ENCODE data around the gene VSIG10. TPM values are rescaled to one million over a fixed set of nuclear protein-coding genes. Genes with fewer than 3 reads are reported as not detected.
"Not testable (repeated sequence)": the region's sequence is repeated elsewhere in the genome, so short reads cannot be mapped to it uniquely, and the experiment has no call there.

The VSIG10 gene
- total RNA-seq, 1 donor from 2014 or later: 51.7 TPM

DNA sequence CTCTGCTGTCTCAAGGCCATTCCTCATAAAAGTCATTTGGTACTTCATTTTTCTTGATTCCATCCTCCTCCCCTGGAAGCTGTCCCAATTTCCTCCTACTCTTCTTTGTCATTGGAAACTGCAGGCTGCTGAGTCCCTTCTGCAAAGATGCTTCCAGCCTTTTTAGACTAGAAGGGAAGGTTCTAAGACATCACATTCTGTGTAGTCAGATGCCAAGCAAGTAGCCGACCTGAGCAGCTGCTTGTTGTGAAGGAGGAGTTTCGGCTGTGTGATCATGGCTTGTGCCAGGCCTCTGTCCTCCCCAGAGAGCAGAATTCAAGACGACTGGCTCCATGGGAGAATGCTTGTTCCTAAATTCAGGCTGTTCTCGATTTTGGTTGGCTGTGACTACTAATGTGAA is 78.6 kb downstream of the VSIG10 start:
- intact Hi-C loops (cut with DNase I): no loop called here
- H3K9me3 ChIP-seq: no peaks in the 10 kb centered on the region
- ATAC-seq (no peak), DNase-seq (no peak)
- no peak overlapping the region for H3K4me3 ChIP-seq
- H3K4me1 ChIP-seq: no peaks in the 10 kb centered on the region
- no peaks in the 10 kb centered on the region for H3K27me3 ChIP-seq (ENCODE audit: low read depth)
- H3K36me3 ChIP-seq: peaks cover 83% of the 10 kb centered on the region
- no peak overlapping the region for H3K27ac ChIP-seq
- no peak for TF ChIP-seq CTCF (IDR thresholded peaks at IDR 0.05)

GRCh38 chr12:118023301-118023860 is 80.4 kb downstream of the VSIG10 start:
- intact Hi-C loops (cut with DNase I): no loop called here
- H3K36me3 ChIP-seq: peaks cover 79% of the 10 kb centered on the region
- no peak overlapping the region for H3K4me3 ChIP-seq
- DNase-seq (no peak), ATAC-seq (no peak)
- no peaks in the 10 kb centered on the region for H3K4me1 ChIP-seq
- no peaks in the 10 kb centered on the region for H3K27me3 ChIP-seq (ENCODE audit: low read depth)
- no peak overlapping the region for H3K27ac ChIP-seq
- TF ChIP-seq CTCF (IDR thresholded peaks at IDR 0.05): no peak
- no peaks in the 10 kb centered on the region for H3K9me3 ChIP-seq

GRCh38 chr12:118022728-118023109 is 81.1 kb downstream of the VSIG10 start:
- Histone ChIP-seq H3K36me3 (peaks cover 72% of the 10 kb centered on the region), H3K27ac (no peak overlapping the region)
- ATAC-seq: no peak

GRCh38 chr12:118022097-118022727 is 81.6 kb downstream of the VSIG10 start:
- not testable (repeated sequence) for H3K4me3 ChIP-seq

More at GRCh38 chr12:118022728-118023109, 81.1 kb downstream of the VSIG10 start:
- DNase-seq: no peak
- H3K4me1 ChIP-seq: peaks cover 6% of the 10 kb centered on the region
- H3K27me3 ChIP-seq (ENCODE audit: low read depth): no peaks in the 10 kb centered on the region
- intact Hi-C loops (cut with DNase I): no loop called here
- H3K4me3 ChIP-seq: no peak overlapping the region
- no peak for TF ChIP-seq CTCF (IDR thresholded peaks at IDR 0.05)
- no peaks in the 10 kb centered on the region for H3K9me3 ChIP-seq

GRCh38 chr12:118020036-118020435 is 83.8 kb downstream of the VSIG10 start:
- no peak overlapping the region for H3K4me3 ChIP-seq
- intact Hi-C loops (cut with DNase I): no loop called here
- TF ChIP-seq CTCF (IDR thresholded peaks at IDR 0.05): no peak
- peaks cover 46% of the 10 kb centered on the region for H3K36me3 ChIP-seq
- ATAC-seq (no peak), DNase-seq (no peak)
- H3K4me1 ChIP-seq: peaks cover 18% of the 10 kb centered on the region
- H3K27me3 ChIP-seq (ENCODE audit: low read depth): no peaks in the 10 kb centered on the region
- H3K9me3 ChIP-seq: no peaks in the 10 kb centered on the region
- no peak overlapping the region for H3K27ac ChIP-seq

More at GRCh38 chr12:118022097-118022727, 81.6 kb downstream of the VSIG10 start:
- ATAC-seq; H3K27me3 ChIP-seq (ENCODE audit: low read depth); intact Hi-C loops (cut with DNase I); DNase-seq; H3K9me3 ChIP-seq; H3K27ac ChIP-seq: not testable (repeated sequence)
- Histone ChIP-seq H3K4me1 (peaks cover 11% of the 10 kb centered on the region), H3K36me3 (peaks cover 68% of the 10 kb centered on the region)

DNA sequence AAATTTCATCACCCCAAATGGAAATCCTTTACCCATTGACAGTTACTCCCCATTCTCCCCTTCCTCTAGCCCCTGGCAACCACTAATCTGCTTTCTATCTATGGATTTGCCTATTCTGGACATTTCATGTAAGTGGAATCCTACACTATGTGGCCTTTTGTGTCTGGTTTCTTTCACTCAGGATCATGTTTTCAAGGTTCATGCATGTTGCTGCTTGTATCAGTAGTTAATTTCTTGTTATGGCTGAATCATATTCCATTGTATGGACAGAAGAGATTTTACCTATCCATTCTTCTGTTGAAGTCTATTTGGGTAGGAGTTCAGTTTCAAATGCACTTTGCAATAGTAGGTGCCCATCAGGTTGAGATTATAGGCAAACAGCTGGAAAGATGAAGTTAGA is 85.9 kb downstream of the VSIG10 start:
- no peak for TF ChIP-seq CTCF (IDR thresholded peaks at IDR 0.05)
- intact Hi-C loops (cut with DNase I): no loop called here
- Histone ChIP-seq H3K27ac (no peak overlapping the region), H3K27me3 (ENCODE audit: low read depth) (no peaks in the 10 kb centered on the region), H3K36me3 (peaks cover 38% of the 10 kb centered on the region), H3K4me1 (peaks cover 18% of the 10 kb centered on the region), H3K9me3 (no peaks in the 10 kb centered on the region), H3K4me3 (no peak overlapping the region)
- DNase-seq: no peak
- ATAC-seq: no peak
